Mucosa of stomach (tissue), 1 donor: ENCODE results near the gene LDLRAD4.

Experiments used
- H3K27me3 ChIP-seq: one replicate; pipeline ENCODE4 v1.7.0; 2013; ENCODE audit warnings: mild to moderate bottlenecking, low read length; ENCODE audit not compliant: control insufficient read depth, insufficient read depth
- H3K36me3 ChIP-seq: one replicate; pipeline ENCODE4 v1.7.0; 2013; ENCODE audit warnings: low read length; ENCODE audit not compliant: control insufficient read depth, insufficient read depth
- H3K4me1 ChIP-seq: one replicate; pipeline ENCODE4 v1.7.0; 2013; ENCODE audit warnings: mild to moderate bottlenecking, low read length; ENCODE audit not compliant: control insufficient read depth, insufficient read depth
- H3K4me3 ChIP-seq: one replicate; pipeline ENCODE4 v1.7.0; 2013; ENCODE audit warnings: low read length
- H3K9ac ChIP-seq: one replicate; pipeline ENCODE4 v1.7.0; 2013; ENCODE audit warnings: mild to moderate bottlenecking, low read length, moderate library complexity
- H3K9me3 ChIP-seq: one replicate; pipeline ENCODE4 v1.7.0; 2013; ENCODE audit warnings: mild to moderate bottlenecking, low read length, moderate library complexity; ENCODE audit not compliant: control insufficient read depth
- donor health status: Pancreatic carcinoma.

LDLRAD4 gene

GRCh38 chr18:13513481-13513880, 294.9 kb downstream of the LDLRAD4 start:
- Histone ChIP-seq H3K9ac (no peak overlapping the region), H3K36me3 (no peaks in the 10 kb centered on the region), H3K4me3 (no peak overlapping the region)

DNA sequence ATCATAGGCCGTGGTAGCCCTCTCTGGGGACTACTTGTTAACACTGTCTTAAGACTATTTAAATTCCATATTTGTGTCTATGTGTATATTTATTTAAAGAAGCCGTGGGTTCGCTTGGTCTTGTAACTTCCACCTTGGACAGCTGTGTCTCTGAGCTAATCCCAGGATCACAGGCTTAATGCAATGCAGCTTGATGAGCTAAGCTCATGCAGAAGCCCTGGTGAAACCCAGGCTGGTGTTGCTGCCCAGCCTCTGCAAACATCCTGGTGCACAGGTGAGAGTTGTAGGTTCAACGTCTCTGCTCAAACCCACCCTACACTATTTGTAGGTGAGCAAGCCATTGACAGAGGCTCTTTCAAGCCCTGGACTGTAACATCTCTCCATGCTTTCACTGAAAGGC, 296.0 kb downstream of the LDLRAD4 start:
- no peaks in the 10 kb centered on the region for H3K4me1 ChIP-seq
- H3K9me3 ChIP-seq, result no peaks in the 10 kb centered on the region
- H3K36me3 ChIP-seq, result no peaks in the 10 kb centered on the region
- H3K27me3 ChIP-seq, result no peaks in the 10 kb centered on the region
- no peak overlapping the region for H3K9ac ChIP-seq
- H3K4me3 ChIP-seq, result no peak overlapping the region

More at GRCh38 chr18:13513481-13513880, 294.9 kb downstream of the LDLRAD4 start:
- H3K27me3 ChIP-seq, result no peaks in the 10 kb centered on the region
- H3K9me3 ChIP-seq, result no peaks in the 10 kb centered on the region
- H3K4me1 ChIP-seq, result no peaks in the 10 kb centered on the region

GRCh38 chr18:13516855-13517254, 298.3 kb downstream of the LDLRAD4 start:
- no peaks in the 10 kb centered on the region for H3K9me3 ChIP-seq
- H3K9ac ChIP-seq, result no peak overlapping the region
- H3K4me1 ChIP-seq, result no peaks in the 10 kb centered on the region

DNA sequence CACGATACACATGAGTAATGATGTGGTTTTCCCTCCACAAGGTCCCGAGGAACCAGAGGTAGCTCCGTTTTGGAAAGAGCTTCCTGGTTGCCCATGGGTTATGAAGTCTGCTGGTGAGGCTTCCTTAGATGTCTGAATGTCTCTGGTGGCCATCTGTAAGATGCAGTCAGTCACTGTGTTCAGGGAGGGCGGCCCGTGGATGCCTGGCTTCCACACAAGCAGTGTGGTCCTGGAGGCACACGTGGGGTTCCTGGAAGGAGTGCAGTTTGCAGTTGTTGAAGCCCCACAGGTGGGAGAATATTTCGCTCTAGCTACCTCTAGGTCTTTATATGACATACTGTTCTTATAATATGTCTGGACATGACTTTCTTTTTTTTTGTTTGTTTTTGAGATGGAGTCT, 298.8 kb downstream of the LDLRAD4 start:
- H3K4me1 ChIP-seq, result no peaks in the 10 kb centered on the region
- H3K36me3 ChIP-seq, result no peaks in the 10 kb centered on the region
- H3K9me3 ChIP-seq, result no peaks in the 10 kb centered on the region
- H3K27me3 ChIP-seq, result no peaks in the 10 kb centered on the region
- no peak overlapping the region for H3K9ac ChIP-seq
- H3K4me3 ChIP-seq, result no peak overlapping the region

More at GRCh38 chr18:13516855-13517254, 298.3 kb downstream of the LDLRAD4 start:
- no peaks in the 10 kb centered on the region for H3K27me3 ChIP-seq
- no peaks in the 10 kb centered on the region for H3K36me3 ChIP-seq
- H3K4me3 ChIP-seq, result no peak overlapping the region

- no peaks in the 10 kb centered on the region for H3K9me3 ChIP-seq
- no peak overlapping the region for H3K9ac ChIP-seq
- H3K36me3 ChIP-seq, result no peaks in the 10 kb centered on the region
- H3K27me3 ChIP-seq, result no peaks in the 10 kb centered on the region
- no peak overlapping the region for H3K4me3 ChIP-seq
- no peaks in the 10 kb centered on the region for H3K4me1 ChIP-seq
These were observed 299.8 kb downstream of the LDLRAD4 start for GRCh38 chr18:13518382-13518781.

DNA sequence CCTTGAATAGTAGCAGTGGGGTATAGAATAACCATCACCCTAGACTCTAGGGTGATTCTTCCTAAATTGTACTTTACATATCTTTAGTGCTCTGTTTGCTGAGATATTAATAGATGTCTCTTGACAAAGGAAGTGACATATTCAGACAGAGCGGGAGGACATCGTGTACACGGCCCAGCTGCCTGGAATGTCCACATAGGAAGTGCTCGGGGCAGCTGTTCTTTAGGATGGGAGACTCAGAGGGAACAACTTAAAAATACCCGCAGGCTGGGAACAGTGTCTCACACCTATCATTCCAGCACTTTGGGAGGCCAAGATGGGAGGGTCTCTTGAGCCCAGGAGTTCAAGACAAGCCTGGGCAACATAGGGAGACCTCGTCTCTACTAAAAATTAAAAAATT, 301.7 kb downstream of the LDLRAD4 start:
- Histone ChIP-seq H3K27me3 (no peaks in the 10 kb centered on the region), H3K36me3 (no peaks in the 10 kb centered on the region), H3K4me3 (no peak overlapping the region), H3K9me3 (no peaks in the 10 kb centered on the region), H3K4me1 (no peaks in the 10 kb centered on the region), H3K9ac (no peak overlapping the region)

DNA sequence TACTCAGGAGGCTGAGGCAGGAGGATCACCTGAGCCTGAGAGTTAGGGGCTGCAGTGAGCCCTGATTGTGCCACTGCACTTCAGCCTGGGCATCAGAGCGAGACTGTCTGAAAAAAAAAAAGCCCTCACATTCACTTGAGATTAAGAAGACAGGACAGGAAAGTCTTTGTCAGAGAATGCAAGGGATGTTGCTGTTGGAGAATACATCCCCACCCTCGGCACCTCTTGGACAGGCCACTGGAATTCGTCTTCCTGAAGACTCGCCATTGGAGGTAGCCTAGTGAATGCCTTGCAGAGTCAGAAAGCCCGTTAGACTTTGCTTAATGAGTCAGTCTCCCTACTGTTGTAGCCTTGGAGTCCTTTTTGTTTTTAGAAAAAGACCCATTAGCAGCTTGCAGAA, 302.2 kb downstream of the LDLRAD4 start:
- Histone ChIP-seq H3K4me1 (no peaks in the 10 kb centered on the region), H3K9ac (no peak overlapping the region), H3K9me3 (no peaks in the 10 kb centered on the region), H3K4me3 (no peak overlapping the region), H3K36me3 (no peaks in the 10 kb centered on the region), H3K27me3 (no peaks in the 10 kb centered on the region)

DNA sequence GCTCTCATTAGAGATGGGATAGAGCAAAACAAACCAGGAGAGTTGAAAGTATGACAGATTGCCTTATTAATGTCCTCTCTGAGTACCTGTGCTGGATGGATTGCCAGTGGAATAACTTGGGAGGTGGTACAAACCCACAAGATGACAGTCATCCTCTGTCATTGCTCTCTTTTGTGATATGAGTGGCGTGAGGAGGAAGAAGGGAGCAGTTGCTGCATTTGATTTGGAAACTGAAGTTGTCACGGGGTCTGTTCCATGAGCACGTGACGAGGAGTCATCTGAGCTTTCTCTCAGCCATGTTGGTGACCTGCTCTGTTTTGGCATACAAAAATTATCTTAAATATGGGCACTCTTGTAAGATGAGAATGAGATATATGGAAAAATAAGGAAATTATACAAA, 302.9 kb downstream of the LDLRAD4 start:
- no peaks in the 10 kb centered on the region for H3K27me3 ChIP-seq
- no peaks in the 10 kb centered on the region for H3K9me3 ChIP-seq
- H3K36me3 ChIP-seq, result no peaks in the 10 kb centered on the region
- no peak overlapping the region for H3K9ac ChIP-seq
- H3K4me3 ChIP-seq, result no peak overlapping the region
- no peaks in the 10 kb centered on the region for H3K4me1 ChIP-seq

- Histone ChIP-seq H3K9me3 (no peaks in the 10 kb centered on the region), H3K27me3 (no peaks in the 10 kb centered on the region), H3K36me3 (no peaks in the 10 kb centered on the region), H3K9ac (no peak overlapping the region), H3K4me3 (no peak overlapping the region), H3K4me1 (no peaks in the 10 kb centered on the region)
These were observed 303.7 kb downstream of the LDLRAD4 start for GRCh38 chr18:13522256-13522655.

DNA sequence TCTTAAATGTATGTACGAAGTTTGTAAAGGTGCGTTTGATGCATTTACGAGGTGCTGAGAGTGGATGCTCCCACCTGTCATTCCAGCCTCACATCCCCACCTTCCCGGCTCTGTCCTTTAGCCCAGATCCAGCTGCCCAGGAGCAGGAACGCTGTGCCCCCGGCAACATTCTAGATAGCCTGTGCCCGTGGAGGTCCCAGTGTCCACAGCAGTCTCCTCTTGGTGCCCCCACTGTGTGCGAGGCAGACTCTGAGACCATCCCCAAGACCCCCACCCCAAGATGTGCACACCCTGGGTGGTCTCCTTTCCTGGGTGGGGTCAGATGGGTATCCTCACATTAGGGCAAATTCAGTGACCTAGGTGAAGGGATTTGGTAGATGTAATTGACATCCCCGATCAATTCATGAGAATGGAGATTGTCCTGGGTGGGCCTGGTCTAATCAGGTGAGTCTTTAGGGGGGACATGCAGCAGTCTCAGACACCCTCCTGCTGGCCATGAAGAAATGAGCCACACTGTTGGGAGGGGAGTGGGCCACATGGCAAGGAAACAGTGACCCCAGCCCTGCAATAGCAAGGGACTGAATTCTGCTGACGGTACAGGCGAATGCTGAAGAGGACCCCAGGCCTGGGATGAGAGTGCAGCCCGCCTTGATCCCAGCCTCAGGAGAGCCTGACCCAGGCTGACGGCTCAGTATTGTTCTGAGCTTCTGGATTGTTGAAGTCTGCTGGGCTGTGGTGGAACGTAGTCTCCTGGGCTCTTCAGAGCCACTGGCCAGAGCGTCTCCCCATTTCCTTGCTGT, 304.5 kb downstream of the LDLRAD4 start:
- Histone ChIP-seq H3K9me3 (no peaks in the 10 kb centered on the region), H3K27me3 (no peaks in the 10 kb centered on the region), H3K9ac (no peak overlapping the region), H3K4me1 (no peaks in the 10 kb centered on the region), H3K4me3 (no peak overlapping the region), H3K36me3 (no peaks in the 10 kb centered on the region)

- H3K9me3 ChIP-seq, result no peaks in the 10 kb centered on the region
- H3K27me3 ChIP-seq, result no peaks in the 10 kb centered on the region
- no peaks in the 10 kb centered on the region for H3K4me1 ChIP-seq
- no peak overlapping the region for H3K4me3 ChIP-seq
- no peaks in the 10 kb centered on the region for H3K36me3 ChIP-seq
- no peak overlapping the region for H3K9ac ChIP-seq
These were observed 305.5 kb downstream of the LDLRAD4 start for GRCh38 chr18:13524054-13524453.

GRCh38 chr18:13524811-13525210, 306.3 kb downstream of the LDLRAD4 start:
- Histone ChIP-seq H3K4me1 (no peaks in the 10 kb centered on the region), H3K27me3 (no peaks in the 10 kb centered on the region), H3K36me3 (no peaks in the 10 kb centered on the region), H3K4me3 (no peak overlapping the region), H3K9ac (no peak overlapping the region), H3K9me3 (no peaks in the 10 kb centered on the region)
